NCI-H2107 treated with DMSO at 0.1 percent for 48 hours (cell line): ENCODE results near the gene USP22.

Source experiments
- DNase-seq: peaks from one replicate; lab custom pipeline; 2025; ENCODE audit not compliant: unreplicated experiment; lab: John Stamatoyannopoulos, UW

USP22 gene

GRCh38 chr17:20960871-20961270 lies 81.9 kb downstream of the USP22 start:
- no peak for DNase-seq

DNA sequence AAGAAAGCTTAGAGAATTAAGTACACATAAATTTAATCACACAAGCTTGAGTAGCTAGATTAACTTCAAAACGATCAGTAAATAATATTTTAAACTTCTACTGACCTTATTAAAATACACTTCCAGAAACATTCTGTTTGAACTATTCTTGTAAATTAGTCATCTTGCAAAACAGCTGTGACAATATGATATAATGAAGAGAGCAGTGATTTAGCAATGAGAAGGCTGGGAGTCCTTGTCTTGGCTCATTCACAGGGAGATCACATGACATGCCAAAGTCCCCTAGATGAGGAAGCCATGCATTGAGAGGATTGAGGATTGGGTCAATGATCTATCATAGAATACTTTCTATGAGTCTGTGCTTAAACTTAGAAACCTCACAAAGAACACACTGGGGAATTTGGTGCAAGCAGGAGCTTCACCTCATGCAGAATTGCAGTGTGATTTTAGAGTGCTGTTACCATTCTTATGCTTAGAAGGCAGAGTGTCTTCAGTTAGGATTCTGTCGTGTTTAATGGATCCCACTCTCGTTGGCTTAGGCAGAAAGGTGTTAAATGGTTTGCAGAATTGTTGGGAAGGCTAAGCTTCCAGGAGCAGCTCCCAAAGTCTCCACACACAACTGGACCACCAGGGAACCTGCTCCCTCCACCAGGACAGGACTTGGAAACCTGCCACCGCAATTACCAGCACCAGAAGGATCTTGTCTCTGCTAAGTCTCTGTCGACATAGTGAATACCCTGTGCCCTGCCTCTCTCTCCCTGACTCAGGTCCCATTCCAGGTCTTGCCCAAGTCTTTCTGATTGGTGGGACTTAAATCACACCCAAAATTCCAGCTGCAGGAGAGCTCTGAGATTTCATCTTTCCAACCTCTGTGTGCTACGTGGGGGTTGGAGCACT lies 87.1 kb downstream of the USP22 start:
- no peak for DNase-seq

GRCh38 chr17:20954794-20955193 lies 88.0 kb downstream of the USP22 start:
- no peak for DNase-seq

DNA sequence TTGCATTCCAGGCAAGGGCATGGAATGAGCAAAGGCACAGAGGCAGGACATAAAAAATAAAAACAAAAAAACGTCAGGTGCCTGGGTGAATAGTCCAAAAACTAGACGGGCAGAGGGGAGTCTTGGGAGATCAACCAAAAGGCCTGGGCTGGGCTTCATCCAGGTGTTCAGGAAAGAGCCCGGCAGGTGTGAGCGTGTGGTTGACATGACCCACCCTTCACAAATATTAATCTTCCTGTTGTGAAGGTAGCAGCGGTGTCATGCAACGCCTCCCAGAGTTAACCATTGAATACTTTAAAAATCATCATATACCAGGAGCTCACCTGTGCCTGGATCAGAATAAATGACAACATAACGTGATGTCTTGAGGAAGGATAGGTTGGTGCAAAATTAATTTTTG lies 90.6 kb downstream of the USP22 start:
- DNase-seq, result no peak
